NCI-H345 treated with DMSO at 0.1 percent for 48 hours (cell line): ENCODE measurements around the gene LUC7L.
"Not testable (repeated sequence)": the region's sequence is repeated elsewhere in the genome, so short reads cannot be mapped to it uniquely, and the experiment has no call there.

Experiments
- DNase-seq: peaks from one replicate; lab custom pipeline; 2025; ENCODE audit not compliant: unreplicated experiment; lab: John Stamatoyannopoulos, UW

Gene LUC7L, protein sequence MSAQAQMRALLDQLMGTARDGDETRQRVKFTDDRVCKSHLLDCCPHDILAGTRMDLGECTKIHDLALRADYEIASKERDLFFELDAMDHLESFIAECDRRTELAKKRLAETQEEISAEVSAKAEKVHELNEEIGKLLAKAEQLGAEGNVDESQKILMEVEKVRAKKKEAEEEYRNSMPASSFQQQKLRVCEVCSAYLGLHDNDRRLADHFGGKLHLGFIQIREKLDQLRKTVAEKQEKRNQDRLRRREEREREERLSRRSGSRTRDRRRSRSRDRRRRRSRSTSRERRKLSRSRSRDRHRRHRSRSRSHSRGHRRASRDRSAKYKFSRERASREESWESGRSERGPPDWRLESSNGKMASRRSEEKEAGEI

DNA sequence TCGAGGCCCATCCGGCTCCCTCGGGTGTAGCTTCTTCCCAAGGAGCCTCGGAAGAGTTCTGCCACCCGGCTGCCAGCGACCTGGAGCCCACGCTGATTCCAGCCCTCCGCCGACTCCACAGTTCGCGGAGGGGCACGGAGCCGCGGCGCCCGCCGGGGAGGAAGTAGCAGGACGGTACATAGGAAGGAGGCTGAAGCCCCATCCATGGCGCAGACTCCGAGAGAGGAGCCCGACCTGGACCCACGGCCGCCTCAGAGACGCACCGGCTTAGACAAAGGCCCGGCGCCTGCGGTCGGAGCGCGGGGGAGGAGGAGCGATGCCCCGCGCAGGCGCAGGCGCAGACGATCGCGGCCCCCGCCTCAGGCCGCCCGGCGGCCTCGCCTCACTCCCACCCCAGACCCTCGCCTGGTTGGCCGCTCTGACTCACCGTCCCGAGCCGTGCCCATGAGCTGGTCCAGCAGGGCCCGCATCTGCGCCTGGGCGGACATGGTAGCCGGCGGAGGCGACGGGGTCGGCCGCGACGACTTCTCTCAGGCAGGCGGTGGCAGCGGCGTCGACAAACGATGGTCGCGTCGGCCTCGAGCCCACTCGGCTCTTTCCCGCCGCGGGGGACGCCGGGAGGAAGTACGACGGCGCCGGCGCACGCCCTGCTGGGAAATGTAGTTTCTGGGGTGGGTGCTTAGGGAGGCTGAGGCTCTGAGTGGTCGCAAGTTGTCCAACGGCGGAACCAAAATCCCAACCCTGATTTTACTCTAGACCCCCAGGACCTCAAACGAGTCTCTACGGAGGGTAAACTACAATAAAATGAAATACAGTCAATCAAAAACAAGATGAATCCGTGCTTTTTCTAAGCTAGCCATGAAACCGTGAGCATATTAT lies at the start of gene LUC7L:
Gene LUC7L (minus strand): TSS at position 598 of the 879 bp plus-strand sequence. CDS start 110 bp downstream, at position 488.
- peak; percentile 87 for DNase-seq

GRCh38 chr16:278863-279366 lies 49.7 kb upstream of the LUC7L start:
- no peak for DNase-seq

GRCh38 chr16:276426-277077 lies 47.3 kb upstream of the LUC7L start:
- no peak for DNase-seq

DNA sequence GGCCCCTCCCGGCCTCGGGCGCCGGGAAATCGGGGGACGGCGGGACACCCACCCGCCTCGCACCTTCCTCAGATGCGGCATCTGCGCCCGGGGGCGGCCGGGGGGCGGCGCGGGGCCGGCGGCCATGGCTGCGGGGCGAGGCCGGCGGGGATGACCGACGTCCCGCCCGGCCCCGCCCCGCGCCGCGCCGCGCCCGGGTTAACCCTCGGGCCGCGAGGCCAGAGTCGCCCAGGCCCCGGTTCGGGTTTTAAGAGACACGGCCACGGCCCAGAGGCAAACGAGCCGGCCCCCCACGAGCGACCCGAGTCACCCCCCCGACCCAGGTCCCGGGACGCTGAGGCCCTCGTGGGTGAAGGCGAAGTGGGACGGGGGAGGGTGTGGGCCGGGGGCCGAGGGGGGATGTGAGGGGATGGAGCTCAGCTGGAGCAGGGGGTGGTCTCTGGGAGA lies 46.6 kb upstream of the LUC7L start, which contains the start of gene RGS11:
Gene RGS11 (minus strand): TSS at position 159 of the 447 bp plus-strand sequence. CDS start 33 bp downstream, at position 126.
- no peak for DNase-seq

DNA sequence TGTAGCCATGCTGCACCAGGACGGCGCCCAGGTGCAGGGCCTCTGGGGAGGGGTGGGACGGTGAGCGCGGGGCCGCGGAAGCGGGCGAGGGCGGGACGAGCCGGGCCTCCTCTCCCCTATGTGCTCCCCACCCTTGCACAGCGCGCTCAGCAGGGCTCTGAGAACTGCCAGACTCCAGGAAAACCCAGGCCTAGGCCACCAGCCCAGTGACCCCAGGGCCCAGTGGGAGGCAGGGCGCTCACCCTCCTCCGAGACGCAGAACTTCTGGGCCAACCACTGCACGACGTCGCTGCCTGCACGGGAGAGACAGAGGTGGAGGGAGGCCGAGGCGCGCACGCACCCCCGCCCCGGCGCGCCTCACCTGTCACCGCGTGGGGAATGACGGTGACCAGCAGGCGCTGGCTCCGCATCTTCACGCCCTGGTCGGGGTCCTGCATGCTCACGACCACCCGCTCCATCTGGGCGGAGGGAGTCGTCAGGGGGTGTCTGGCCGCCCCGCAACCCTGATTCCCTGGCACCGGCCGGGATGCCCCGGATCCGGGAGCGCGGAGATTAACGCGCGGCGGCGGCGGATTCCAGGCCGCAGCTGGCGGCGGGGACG lies 45.9 kb upstream of the LUC7L start:
- DNase-seq, result no peak

DNA sequence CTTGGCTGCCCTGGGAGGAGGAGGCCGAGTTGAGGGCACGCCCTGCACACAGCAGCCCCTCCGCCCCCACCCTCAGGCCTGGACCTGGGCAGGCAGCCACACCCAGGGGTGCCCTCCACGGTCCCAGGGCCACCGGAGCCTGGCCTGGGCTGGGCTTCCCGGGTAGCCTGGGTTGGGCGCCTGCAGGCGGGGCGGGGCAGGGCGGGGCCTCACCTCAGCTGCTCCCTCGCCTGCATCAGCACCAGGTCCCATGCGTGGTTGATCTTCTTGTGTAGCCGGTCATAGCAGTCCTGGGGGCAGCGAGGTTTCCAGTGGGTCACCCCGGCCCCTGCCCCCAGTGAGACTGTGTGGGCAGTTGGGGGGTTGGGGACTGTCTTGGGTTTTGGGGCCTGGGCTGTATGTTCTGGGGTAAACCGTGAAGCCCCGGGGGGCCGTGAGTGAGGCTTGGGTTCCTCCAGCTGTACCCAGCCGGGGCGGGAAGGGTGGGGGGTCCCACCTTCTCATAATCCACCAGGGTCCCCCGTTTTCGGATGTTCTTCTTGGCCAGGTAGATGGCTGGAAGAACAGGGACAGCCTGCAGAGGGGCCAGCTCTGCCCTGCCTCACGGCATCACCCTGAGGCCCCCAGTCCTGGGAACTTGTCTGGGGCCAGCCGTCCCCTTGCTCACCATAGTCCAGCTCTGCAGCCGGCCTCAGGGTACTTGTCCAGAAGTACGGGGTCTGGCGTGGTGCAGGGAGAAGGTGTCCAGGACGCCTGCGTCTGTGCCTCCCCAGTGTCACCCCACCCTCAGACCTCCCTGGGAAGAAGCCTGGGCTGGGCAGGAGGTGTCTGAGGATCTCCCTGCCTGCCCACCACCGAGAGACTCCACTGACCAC lies 44.5 kb upstream of the LUC7L start:
- no peak for DNase-seq

DNA sequence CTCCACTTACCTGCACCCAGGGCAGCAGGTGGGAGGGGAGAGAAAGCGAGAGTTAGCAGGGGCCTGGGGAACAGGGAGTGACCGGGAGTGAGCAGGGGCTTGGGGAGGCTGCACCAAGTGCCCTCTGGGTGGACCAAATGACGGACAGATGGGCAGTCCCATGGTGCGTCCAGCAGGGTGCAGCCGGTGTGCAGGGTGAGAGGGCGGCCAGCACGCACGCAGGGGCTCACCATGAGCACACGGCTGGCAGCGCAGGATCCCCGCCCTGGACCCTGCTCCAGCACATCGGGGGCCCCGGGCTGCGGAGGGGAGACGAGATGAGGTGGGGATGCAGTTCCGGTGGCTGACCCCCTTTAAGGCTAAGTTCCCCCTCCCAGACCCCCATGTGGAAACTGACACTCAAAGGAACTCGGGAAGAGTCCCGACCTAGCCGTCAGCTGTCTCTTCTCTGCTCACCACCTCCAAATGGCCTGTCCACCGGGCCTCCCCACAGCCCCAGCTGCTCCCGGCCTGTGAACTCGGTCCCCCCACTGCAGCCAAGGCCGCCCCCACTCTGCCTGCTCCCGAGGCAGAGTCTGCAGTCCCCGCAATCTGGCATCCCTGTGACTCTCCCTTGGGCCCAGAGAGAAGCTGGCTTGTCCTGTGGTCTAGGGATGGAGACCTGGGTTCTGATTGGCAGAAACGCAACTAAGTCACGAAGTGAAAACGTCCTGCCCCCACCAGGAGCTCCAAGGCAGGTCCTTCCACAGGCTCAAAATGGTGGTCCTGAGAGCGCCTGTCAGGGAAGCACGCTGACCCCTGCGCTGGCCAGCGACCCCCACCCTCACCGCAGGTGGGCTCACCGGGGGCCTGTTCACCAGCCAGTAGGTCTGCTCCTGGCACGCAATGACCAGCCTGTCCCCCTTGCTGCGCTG lies 43.6 kb upstream of the LUC7L start:
- DNase-seq, result no peak

- DNase-seq, result no peak
Observed at GRCh38 chr16:270381-271255, 41.4 kb upstream of the LUC7L start.

- DNase-seq, result no peak
Observed at GRCh38 chr16:269061-269796, 40.0 kb upstream of the LUC7L start.

DNA sequence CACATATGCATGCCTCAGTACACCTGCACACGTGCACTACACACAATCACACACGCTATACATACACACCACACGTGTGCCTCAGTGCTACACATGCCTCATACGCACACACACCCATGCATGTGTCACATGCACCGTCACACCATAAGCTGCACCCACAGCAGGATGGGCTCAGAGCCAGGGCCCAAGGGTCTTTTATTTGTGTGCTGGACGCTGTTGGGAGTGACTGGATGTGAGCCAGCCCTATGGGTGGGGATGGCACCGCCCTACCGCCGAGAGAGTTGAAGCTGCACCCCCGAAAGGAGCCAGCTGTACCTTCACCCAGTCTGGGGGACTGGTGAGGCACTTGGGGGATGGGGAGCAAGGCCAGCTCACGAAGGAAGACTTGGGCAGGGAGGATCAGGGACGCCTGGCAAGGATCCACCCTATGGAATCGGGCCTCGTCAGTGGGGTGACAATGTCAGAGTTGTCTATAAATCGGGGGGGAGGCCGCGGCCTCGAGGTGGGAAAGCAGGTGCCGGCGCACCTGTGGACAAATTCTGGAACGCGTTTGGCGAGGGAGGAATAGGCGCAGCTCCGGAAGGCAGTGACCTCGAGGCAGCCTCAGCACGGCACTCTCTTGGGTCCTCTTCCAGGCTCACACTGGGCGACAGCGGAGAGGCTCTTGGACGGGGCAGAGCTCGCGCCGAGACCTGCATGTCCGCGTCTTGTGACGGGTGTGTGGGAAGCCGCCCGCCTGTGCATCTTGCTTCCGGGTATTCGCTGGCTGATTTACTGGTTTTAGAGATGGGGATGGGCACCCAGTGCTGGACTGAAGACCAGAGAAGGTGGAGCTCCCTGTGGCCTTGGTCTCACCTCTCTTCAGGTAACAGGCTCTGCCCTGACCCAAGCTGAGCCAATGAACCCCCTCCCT lies 39.1 kb upstream of the LUC7L start:
- DNase-seq, result peak; percentile 31

GRCh38 chr16:267562-267961 lies 38.3 kb upstream of the LUC7L start:
- DNase-seq, result not testable (repeated sequence)

GRCh38 chr16:266258-267164 lies 37.3 kb upstream of the LUC7L start:
- DNase-seq, result no peak

GRCh38 chr16:265711-266110 lies 36.5 kb upstream of the LUC7L start:
- no peak for DNase-seq

DNA sequence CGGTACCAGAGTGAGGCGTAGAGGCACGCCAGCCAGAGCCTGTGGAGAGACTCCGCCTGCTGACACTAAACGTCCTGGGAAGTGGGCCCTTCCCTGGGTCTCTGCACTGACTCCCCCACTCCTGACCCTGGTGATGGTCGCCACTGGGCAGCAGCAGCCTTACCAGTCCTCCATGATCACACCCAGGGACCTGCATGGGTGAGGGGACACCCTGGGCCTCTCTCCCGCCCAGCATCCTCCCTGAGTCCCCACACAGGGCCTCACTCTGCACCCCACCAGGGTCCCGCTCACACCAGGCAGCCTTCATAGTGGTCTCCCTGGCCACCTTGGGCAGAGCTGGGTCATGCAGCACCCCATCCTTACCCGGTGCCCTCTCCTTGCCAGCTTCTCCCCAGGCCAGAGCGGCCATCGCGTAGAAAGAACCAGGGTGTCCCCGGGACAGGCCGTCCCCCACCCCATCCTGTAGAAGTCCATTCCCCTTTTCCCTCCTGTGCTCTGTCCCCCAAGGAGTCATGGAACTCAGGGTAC lies 35.8 kb upstream of the LUC7L start:
- DNase-seq, result no peak
